IPS DF 19.7 (cell line): ENCODE measurements around the gene BAIAP2.

Experiments used
- DNase-seq: peaks from one replicate; pipeline ENCODE4 v3.0.0-alpha.2; 2013; ENCODE audit warnings: low read depth, low spot score

The BAIAP2 gene

GRCh38 chr17:81108220-81108619 is 73.3 kb downstream of the BAIAP2 start:
- DNase-seq: no peak

DNA sequence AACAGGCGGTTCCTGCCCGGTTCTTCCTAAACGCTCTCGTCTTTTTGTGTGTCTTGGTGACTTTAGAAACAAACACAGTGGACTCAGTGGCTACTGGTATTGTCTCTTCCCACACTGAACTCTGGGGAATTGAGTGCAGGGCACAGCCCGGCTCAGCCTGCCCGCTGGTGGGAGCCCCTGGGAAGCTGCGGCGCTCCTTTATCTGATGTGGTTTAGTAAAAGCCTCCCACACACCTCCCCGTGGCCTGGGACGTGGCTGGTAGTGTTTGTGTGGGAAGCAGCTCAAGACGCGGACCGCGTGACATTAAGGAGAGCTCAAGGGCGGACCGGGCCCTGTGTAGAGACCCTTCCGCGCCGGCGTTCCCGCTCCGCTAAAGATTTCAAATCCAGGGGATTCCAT is 75.0 kb downstream of the BAIAP2 start:
- no peak for DNase-seq

- no peak for DNase-seq
Measured at GRCh38 chr17:81110488-81111040, 75.6 kb downstream of the BAIAP2 start.

GRCh38 chr17:81111066-81111465 is 76.1 kb downstream of the BAIAP2 start:
- DNase-seq: no peak

DNA sequence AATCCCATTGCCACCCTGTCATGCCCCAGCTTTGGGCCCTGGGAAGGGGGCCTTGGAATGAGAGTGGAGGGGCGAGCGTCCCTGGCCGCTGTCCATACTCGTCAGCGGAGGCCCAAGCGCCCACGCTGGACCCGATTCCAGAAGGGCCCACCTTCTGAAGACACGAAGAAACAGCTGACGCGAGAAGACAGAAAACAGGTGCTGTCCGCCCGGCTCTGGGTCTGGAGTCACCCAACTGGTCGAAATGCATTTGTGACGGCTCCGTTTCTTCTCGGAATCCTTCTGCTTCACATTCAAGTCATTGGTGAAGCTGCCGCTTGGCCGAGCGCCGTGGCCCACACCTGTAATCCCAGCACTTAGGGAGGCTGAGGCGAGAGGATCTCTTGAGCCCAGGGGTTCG is 77.5 kb downstream of the BAIAP2 start:
- DNase-seq: no peak

DNA sequence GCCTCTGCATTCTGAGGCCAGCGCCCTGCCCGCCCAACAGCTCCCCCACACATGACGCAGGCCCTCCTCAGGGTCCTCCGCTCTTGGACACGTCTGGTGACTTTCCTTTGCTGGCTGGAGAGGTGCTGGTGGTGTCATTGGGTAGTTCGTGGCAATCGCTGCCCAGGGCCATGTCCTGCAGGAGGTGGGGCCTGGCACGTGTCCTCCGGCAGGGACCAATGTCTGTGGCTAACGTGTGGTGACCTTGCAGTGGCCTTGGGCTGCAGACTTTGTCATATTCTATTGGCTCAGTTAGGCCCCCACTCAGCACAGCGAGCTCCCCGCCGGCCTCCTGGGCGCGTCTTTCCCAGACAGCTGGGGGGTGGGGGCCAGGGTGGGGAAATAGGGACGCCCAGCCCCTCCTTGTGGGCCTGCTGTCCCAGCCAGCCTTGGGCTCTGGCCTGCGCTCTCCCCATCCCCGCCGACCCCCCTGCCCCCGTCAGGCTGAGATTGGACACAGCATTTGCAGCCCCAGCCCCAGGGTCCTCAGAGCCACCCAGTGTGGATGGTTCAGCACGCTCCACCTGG is 78.3 kb downstream of the BAIAP2 start:
- DNase-seq: no peak

DNA sequence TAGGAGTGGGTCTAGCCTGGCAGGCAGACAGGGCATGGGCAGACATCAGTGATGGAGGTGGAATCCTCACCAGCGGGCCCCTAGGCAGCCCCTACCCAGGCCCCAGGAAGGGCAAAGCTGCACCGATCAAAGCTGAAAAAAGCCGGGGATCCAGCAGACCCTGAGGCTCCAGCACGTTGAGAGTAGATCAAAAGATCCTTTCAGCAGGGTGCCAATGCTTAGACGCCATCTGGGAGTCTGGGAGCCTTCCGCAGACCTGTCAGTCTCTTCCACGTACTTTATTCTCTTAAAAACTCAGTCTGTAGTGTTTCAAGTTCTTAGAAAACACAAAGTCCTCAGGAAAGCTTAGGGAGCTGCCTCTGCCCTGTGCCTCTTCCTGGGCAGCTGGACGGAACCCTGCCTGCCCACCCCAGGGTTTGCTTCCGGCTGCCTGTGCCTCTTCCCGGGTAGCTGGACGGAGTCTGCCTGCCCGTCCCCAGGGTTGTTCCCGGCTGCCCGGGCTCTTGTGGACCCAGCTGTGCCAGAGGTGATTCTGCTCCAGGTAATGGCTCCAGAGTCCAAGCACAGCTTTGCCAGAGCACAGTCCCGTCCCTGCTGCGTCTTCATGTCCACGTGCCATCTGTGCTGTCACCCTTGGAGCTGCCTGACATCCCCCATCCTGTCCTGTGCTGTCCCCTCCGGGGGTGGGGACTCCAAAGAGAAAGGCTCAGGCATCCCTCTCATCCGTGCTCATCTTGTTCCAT is 79.6 kb downstream of the BAIAP2 start:
- no peak for DNase-seq

DNA sequence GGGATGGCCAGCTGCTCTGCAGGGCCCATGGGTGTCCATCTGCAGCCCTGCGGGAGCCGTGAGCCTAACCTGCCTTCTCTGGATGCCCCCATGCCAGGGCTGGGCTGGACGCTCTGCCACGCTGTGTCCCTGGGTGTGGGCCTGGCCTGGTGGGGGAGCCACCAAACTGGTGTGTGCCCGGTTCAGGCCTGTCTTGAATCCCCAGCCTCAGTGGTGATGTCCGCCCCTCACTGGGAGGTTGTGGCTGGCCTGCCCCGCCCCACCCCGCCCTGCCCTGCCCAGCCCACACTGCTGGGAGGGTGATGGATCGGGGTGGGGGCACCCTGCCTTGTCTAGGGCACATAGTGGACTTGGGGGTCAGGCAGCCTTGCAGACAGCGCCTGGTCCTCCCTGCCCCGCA is 80.3 kb downstream of the BAIAP2 start:
- no peak for DNase-seq

DNA sequence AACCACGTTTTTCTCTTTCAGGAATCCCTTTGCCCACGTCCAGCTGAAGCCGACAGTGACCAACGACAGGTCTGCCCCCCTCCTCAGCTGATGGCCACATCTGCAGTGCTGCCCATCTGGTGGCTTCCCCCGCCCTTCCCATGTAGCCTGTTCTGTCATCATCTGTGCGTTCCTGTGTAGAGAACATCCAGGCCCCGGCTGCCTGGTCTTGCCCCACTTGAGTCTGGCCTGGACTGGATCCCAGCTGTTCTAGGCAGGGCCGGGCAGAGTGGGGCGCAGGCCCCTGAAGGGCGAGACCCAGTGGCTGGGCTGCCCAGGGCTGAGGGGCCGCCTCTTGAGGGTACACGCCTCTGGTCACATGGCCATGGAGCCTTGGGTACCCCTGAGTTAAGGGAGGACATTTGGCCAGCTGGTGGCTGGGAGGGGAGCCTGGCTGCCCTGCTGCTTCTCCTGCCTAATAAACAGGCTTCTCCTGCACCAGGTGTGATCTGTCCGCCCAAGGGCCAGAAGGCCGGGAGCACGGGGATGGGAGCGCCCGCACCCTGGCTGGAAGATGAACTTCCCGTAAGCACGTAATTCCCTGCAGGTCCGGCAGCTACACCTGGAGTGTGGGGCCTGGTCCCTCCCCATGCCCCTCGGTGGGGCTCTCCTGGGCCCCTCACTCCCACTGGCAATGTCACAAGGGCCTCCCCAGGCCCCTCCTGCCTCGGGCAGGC is 81.0 kb downstream of the BAIAP2 start:
- DNase-seq: no peak

DNA sequence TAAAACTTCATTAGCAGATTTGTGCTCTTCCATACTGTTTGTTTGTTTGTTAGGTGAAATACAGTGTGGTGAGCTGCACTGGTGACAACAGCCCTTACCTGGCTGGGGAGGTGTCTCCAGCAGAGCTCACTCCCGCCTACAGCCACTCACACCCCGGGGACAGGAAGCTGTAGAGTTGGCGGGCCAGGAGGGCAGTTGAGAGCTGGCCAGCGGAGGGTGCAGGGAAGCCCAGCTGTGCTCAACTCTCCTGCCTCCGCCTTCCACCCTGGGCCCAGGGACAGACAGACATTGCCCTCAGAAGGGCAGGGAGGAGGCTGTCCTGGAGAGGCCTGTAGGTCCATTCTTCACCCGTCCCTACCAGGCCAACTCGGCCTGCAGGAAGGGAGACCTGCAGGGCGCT is 81.8 kb downstream of the BAIAP2 start:
- DNase-seq: no peak

GRCh38 chr17:81117672-81118198 is 82.8 kb downstream of the BAIAP2 start:
- DNase-seq: no peak

DNA sequence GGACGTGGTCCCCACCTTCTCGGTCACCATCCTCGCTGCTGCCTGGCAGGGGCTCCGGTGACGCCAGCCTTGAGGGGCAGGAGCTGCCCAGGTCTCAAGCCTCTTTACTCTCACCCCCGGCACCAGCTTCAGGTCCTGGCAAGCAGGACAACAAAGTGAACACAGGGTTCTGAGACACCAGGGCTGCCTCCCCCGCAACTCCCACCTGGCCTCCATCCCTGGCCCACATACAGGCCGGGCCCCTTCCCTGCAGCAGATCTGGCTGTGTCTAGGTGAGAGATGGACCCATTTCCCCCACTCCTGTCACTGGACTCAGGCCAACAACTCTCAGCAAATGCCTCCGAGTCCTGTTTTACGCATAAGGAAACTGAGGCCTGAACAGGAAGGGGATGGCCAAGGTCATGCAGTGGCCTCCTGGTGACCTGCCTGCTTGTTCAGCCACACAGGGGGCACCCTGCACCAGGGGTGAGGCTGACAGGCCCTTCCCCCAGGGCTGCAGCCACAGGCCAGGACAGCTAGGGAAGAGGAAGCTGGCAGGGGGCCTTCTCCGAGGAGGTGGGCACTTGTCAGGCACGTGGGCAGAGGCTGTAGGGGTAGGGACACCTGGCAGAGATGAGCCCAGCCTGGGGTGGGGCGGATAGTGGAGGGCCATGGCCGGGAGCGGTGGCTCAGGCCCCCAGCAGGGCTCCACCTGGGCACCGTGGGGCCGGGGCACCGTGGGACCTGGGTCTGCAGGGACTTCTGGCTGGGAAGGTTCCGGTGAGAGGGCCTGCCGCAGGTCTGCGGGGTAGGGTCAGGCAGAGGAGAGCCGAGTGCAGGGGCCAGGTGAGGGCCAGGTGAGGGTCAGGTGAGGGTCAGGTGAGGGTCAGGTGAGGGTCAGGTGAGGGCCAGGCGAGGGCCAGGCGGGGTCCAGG is 83.6 kb downstream of the BAIAP2 start:
- DNase-seq: no peak

DNA sequence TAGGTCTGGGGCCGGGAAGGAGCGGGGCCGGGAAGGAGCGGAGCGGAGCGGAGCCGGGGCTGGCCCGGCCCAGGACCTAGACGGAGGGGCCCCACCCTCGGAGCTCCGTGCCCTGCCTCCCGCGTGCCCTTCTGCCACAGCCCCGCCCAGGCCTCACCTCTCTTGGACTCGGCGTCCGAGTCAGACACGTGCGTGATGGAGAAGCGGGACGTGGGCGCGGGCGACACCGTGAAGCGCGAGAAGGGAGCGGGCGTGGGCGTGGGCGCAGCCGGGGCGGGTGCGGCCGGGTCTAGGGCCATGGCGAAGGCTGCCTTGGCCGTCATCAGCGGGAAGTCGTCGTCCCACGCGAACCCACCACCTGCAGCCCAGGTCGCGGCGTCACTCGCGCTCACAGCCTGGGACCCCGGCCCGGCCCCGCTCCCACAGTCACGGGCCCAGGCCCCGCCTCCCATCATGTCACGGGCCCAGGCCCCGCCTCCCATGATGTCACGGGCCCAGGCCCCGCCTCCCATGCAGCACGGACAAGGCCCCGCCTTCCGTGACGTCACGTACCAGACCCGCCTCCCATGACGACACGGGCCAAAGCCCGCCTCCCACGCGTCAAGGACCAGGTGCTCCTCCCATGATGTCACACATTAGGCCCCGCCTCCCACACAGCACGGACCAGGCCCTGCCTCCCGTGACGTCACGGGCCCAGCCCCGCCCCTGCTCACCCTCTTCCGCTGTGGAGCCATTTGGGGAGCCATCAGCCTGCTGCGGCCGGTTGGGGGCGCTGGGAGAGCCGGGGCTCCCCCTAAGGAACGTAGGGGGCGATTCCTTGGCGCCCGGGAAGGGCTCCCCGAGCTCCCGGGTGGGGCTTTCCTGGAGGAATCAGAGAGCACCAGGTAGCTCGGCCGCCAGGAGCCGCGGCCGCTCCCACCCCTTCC is 84.5 kb downstream of the BAIAP2 start:
- peak; percentile 69 for DNase-seq

GRCh38 chr17:81120149-81120484 is 85.2 kb downstream of the BAIAP2 start:
- DNase-seq: no peak

- no peak for DNase-seq
Measured at GRCh38 chr17:81120695-81121621, 86.0 kb downstream of the BAIAP2 start.

GRCh38 chr17:81121841-81122733 is 87.1 kb downstream of the BAIAP2 start:
- no peak for DNase-seq

- no peak for DNase-seq
Measured at GRCh38 chr17:81123052-81124048, 88.4 kb downstream of the BAIAP2 start.
